ENCODE results near the gene CTNS.

CTNS gene

GRCh38 chr17:3659541-3660111 lies 23.1 kb downstream of the CTNS start:
- peak; percentile 75 for DNase-seq

- no peak for DNase-seq
These were observed 23.8 kb downstream of the CTNS start for GRCh38 chr17:3660311-3660891.

- no peak for DNase-seq
These were observed 26.8 kb downstream of the CTNS start for GRCh38 chr17:3663102-3664011.

GRCh38 chr17:3665834-3666233 lies 29.3 kb downstream of the CTNS start:
- DNase-seq: no peak

GRCh38 chr17:3666516-3666915 lies 30.0 kb downstream of the CTNS start:
- no peak for DNase-seq

GRCh38 chr17:3667366-3668278 lies 31.1 kb downstream of the CTNS start:
- peak; percentile 94 for DNase-seq

- DNase-seq: peak; percentile 96
These were observed 31.9 kb downstream of the CTNS start, which contains the start of the genes EMC6 and TAX1BP3 for GRCh38 chr17:3668279-3669084. Gene EMC6, plus strand, starts transcription at chr17:3668812. Its CDS starts 335 bp downstream, at chr17:3669147. Gene TAX1BP3, minus strand, starts transcription at chr17:3668578. Its CDS starts 52 bp downstream, at chr17:3668526.

GRCh38 chr17:3669085-3669347 lies 32.5 kb downstream of the CTNS start:
- no peak for DNase-seq

- DNase-seq: no peak
These were observed 33.0 kb downstream of the CTNS start for GRCh38 chr17:3669548-3669947.

- DNase-seq: no peak
These were observed 36.0 kb downstream of the CTNS start for GRCh38 chr17:3672571-3672970.

GRCh38 chr17:3675886-3676285 lies 39.3 kb downstream of the CTNS start:
- no peak for DNase-seq

GRCh38 chr17:3678095-3678820 lies 41.7 kb downstream of the CTNS start:
- no peak for DNase-seq

GRCh38 chr17:3678821-3679530 lies 42.4 kb downstream of the CTNS start:
- DNase-seq: no peak

GRCh38 chr17:3679531-3680126 lies 43.1 kb downstream of the CTNS start:
- DNase-seq: no peak

GRCh38 chr17:3681057-3681456 lies 44.5 kb downstream of the CTNS start:
- no peak for DNase-seq

- no peak for DNase-seq
These were observed 45.0 kb downstream of the CTNS start for GRCh38 chr17:3681565-3681964.

- no peak for DNase-seq
These were observed 45.5 kb downstream of the CTNS start for GRCh38 chr17:3682033-3682432.

- peak; percentile 25 for DNase-seq
These were observed 46.5 kb downstream of the CTNS start for GRCh38 chr17:3683054-3683511.

- DNase-seq: no peak
These were observed 48.6 kb downstream of the CTNS start for GRCh38 chr17:3685174-3685573.

GRCh38 chr17:3688027-3688553 lies 51.5 kb downstream of the CTNS start:
- no peak for DNase-seq

All from fibroblast of skin of back (primary cell).